NCI-H82 treated with DMSO at 0.1 percent for 48 hours (cell line): ENCODE measurements around the gene EPS15.
"Not testable (repeated sequence)": the region's sequence is repeated elsewhere in the genome, so short reads cannot be mapped to it uniquely, and the experiment has no call there.

Experiments
- DNase-seq: peaks from one replicate; lab custom pipeline; 2025; ENCODE audit not compliant: unreplicated experiment; lab: John Stamatoyannopoulos, UW

EPS15 gene

DNA sequence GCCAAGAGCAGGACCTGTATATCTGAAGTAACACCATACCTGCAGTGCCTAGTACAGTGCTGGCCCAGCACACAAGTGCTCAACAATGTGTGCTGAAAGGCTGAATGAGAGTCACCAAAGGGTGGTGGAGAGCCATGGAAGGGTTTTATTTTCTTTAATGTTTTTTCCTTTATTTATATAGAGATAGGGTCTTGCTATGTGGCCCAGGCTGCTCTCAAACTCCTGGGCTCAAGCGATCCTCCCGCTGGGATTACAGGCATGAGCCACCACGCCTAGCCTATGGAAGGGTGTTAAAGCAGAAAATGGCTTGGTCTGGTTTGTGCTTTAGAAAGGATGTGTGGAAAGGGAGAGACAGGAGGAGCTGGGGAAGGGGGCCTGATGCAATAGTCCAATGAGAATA lies 175.4 kb downstream of the EPS15 start:
- no peak for DNase-seq

DNA sequence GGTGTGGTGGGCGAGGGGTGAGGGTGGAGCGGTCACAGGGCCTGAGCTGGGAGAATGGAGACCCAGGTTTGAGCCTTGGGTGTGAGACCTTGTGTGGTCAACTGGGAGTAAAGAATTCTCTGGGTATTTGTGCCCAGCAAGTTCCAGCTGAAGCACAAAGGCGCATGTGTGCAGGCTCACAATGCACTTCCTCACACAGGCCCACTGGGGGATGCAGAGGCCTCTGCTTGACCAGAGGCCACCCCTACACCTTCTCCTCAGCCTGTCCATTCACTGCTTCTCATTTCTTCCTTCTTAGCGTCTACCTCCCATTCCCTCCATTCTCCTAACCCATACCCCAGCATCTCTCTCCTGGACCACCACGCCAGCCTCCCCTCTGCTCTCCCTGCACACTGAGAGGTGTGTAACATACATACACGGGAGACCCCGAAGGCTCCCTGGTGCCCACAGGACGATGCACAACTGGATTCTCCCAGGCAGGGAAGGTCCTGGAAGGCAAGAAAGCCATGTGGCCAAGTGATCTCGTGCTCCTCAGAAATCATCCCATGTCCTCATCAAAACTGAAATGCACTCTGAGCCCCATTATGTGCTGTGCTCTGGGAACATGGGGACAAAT lies 176.4 kb downstream of the EPS15 start:
- DNase-seq: no peak

DNA sequence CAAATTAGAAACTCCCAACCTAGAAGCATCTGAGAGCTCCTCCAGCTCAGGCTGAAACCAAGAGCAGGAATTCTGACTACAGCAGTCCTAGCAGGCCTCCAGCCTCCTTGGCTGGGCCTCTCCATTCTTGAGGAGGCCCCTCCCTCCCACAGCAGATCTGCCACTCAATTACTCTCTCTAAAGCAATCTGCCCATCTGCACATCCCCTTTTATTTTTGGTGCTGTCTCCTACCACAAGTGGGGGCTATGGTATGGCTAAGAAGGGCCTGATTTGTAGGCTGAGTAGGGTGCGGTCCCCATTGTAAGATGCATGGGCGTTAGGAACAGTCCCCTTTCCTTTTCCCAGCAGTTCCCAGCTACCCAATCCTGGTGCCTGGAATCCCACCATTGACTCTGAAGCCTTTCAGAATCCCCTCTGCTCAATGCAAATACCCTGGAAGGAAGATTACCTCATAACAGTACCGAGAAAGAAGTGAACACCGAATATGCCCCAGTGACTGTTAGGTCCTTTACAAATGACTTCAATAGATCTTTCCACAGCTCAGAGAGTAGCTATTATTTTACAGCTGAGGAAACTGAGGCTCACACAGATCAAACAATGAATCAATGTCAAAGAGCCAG lies 177.1 kb downstream of the EPS15 start:
- peak; percentile 25 for DNase-seq

DNA sequence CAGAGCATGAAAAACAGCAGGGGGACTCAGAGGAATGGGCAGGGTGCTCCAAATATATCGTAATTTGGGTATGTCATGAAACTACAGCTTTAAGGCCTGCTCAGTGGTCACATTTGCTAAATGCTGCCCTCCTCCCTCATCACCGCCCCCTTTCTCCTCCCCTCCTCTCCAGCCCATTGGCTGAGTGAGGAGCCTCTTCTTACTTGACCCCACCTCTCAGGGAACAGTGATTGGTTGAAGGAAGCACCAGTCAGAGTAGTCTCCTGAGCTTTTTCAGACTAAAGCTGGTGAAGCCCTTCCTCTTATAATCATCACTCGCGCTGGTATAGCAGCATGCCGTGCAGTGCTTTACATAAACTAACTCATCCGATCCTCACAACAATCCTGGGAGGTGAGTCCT lies 178.7 kb downstream of the EPS15 start:
- no peak for DNase-seq

DNA sequence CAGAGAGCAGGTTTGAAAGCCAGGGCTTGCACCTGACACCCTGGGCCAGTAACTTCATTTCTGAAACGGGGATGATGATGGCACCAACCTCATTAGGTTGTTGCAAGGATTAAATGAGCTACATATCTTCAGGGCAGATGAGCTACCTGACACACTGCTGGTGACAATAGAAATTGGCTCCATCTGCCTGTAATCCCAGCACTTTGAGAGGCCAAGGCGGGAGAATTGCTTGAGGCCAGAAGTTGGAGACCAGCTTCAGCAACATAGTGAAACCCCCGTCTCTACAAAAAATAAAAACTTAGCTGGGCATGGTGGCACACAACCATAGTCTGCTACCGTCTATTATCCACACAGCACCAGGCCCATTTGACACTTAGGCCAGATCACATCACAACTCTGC lies 182.4 kb downstream of the EPS15 start:
- no peak for DNase-seq

DNA sequence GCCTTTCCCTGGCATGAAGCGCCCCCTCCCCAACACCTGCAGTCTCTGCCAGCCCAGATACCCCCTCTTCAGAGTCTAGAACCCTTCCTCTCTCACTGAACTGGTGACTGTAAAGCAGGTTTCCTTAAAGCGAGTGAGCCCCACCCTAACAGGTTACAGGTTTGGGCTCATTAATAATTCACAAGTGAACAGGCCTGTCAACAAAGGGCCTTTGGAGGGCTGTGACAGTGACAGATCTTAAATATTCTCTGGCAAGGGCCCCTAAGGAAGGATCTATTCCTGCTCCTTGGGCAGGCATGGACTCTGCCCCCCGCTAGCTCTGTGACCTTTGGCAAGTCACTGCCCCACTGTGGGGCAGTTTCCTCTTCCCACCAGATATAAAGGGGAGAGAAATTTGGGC lies 183.1 kb downstream of the EPS15 start:
- no peak for DNase-seq

DNA sequence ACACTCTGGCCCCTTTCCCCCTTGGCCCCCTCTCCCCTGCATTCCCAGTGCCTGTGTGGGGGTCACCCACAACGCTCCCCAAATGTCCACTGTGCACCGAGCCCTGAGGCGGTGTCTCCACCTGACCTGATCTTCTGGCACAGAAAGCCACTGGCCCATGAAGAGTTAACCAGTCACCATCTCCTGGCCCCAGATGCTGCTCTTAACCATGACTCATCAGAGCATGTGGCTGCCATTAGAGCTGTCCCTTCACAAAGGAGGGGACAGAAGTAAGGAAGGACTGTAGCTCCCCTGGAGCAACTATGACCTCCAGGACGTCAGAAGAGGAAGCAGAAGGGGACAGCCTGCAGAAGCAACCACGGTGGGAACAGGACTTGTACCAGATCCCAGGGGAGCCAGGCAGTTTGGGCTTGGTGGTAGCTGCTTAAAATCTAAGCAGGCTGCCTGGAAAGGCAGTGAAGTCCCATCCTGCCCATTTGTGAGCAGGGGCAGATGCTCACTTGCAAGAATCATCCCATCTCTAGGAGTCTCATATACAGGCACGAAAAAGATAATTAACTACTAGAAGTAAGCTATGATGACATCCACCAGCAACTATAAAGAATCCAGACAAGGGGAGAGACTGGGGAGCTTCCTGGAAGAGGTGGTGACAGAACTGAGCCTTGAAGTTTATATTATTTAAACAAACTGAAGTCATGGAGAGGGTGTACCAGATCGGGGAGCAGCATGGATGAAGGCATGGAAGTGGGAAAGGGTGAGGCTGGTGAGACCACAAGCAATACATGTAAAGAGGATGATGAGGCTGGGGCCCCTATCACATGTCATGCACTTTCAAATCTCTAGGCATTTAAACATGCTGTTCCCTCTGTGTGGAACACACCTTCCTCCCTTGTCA lies 187.6 kb downstream of the EPS15 start:
- no peak for DNase-seq

DNA sequence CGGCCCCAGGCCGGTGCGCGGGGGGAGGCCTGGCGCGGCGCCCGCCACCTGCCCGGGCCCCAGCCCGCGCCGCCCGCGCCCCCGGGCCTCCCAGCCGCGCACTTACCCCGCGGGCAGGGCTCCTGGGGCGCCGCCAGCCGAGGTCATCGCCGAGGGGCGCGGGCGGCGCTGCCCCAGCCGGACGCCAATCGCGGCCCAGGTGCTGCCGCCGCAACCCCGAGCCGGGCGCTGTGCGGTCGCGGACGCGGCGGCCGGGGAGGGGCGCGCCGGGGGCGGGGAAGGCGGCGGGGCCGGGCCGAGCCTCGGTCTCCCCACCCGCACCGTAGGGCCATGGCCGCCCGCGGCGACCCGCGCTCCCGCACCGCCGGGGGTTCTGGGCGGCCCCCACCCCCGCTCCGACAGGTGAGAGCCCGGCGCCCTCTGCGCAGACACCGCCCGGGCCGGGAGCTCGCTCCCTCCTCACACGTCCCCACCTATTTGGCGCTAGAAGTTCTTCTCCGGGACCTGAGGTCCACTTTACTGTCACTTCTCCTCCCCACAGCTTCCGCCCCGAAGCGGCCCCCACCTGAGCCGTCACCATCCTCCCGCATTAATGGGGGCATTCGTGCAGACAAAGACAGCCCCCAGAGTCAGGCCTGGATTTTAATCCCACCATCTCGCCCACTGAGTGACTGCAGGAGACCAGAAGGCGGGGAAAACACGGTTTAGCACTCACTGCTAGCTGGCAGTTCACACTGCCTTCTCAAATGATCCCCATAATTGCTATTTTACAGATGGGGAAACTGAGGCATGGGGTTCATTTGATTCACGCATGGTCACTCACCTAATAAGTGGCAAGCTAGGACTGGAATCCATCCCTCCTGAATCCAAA lies 188.5 kb downstream of the EPS15 start, which contains the start of gene TTC39A:
Gene TTC39A, minus strand, starts transcription at position 232 of the 871 bp plus-strand sequence. Its CDS starts 85 bp downstream, at position 147.
- no peak for DNase-seq

DNA sequence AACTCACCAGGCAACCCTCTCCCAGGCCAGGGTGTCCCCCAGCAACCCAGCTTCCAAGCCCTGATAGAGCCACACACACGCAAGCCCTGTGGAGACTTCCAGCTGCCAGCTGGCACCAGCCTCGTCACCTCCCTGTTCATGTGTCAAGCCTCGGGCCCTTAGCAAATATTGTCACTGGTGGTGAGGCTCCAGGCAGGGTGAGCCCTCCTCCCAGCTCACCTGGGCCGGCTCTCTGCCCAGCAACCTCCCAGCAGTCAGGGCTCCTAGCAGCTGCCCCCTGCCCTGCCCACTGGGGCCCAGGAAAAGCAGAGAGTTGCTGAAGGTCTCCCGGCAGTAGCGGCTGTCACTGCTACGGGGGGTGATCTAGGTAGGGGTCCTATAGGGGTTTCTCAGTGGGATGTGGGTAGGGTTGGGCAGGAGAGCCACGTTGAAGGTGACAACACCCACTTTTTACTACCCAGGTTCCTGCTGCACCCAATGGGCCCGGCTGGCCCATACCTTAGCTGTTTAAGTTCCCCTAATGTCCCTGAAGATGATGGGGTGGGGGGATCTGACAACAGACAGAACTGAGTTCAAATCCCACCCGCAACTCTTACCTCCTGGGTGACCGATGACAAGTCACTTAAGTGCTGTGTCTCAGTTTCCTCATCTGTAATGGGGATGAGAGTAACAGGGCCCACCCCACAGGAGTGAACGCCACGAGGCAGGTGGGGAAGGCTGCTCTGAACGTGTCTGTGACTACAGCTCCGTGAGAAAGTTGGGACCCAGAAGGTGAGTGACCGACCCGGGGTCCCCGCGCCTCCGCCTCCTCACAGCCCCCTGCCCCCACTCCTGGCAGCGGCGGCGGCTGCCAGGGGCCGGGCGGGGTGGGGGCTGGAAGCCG lies 189.4 kb downstream of the EPS15 start:
- DNase-seq: no peak

DNA sequence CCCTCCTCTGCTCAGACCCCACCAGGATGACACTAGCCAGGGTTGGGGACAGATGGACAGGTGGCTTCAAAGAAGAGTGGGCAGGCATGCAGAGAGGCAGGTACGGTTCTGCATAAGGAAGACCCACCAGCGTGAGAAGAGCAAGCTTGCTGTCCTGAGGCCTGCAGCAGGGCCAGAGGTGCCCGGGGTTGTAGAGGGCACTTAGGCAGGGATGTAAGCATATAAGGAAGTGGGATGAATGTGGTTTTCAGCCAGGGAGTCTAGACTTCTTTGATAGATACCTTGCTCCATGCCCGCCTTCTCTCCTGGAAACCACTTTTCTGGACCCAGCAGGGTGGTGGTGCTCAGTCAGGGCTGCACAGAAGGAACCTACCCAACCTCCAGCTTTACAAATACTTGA lies 190.1 kb downstream of the EPS15 start:
- DNase-seq: no peak

DNA sequence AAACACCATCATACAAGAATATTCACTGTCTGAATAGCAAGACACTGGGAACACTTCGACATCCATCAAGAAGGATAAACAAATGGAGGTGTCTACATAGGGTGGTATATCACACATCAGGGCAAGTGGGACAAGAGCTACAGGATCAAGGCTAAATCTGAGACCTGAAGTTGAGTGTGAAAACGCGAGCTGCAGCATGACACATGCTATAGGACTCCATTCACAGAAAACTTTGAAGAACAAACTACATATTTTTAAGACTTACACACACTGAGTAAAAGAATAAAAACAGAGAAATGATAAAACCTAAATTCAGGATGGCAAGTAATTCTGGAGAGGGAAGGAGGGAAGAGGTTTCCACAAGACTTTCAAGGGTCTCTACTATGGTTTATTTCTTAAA lies 190.8 kb downstream of the EPS15 start:
- no peak for DNase-seq

DNA sequence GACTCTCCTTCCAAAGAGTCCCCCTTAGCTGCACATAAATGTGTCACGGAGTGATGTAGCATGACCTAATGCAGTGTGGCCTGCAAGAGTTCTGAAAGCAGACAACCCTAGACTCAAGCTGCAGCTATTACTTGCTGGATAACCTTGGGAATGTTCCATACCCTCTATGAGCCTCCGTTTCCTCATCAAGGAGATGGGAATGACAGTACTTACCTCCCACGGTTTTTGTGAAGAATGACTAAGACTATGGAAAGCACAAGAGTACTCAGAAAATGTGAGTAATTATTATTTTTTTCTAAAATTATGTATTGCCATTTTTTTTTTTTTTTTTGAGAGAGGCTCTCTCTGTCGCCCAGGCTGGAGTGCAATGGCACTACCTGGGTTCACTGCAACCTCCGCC lies 191.7 kb downstream of the EPS15 start:
- DNase-seq: no peak

DNA sequence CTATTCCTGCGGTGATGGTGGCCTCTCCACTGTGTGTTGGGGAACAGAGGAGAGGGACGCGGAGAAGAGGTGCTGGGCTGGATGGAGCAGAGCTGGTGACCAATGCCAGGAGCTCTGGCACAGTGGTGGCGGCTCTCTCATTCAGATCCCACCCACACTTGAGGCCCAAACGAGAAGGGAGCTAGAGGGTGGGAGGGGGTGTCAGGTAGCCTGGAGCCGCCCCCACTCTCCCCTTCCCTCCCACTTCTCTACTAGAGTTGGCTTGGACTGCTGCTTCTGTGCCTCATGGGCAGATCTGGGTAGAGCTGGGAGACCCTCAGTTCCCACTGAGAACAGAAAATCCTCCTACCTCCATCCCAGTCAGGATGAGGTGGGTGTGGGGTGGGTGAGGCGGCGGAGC lies 192.2 kb downstream of the EPS15 start:
- no peak for DNase-seq

DNA sequence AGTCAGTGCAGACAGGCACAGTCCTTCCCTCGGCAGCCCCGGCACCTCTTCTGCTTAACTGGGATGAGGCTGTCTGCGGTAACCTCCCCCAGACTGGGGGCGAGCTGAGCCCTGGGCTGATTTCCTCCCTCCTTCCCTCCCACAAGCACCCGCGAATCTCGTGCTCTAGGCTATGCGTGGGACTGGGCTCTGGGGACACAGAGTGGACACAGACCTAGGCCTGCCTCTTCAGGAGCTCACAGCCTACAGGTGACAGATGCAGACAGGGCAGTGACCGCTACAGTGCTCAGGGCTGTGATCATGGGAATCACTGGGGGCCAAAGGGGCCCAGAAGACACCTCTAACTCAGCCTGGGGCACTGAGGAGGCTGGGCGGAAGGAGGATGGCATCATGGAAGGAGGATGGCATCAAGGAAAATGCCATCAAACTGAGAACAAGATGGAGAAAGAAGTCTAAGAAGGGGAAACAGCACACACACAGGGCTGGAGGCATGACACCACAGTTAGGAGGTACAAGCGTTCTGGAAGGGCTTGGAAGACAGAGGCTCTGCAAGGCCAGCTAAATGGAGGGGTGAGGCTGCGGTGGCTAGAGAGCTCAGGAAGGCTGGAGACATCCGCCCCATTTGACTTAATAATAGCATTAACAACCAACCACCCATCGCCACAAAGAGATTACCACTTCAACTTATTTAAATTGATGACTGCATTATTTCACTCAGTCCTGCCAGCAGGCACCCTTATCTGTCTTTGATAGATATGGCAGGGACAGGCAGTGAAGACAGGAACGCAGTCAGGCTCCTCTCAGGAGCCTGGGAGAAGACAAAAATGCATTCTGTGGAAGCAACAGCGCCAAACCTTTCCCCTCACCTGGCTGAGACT lies 192.9 kb downstream of the EPS15 start:
- DNase-seq: peak; percentile 41

DNA sequence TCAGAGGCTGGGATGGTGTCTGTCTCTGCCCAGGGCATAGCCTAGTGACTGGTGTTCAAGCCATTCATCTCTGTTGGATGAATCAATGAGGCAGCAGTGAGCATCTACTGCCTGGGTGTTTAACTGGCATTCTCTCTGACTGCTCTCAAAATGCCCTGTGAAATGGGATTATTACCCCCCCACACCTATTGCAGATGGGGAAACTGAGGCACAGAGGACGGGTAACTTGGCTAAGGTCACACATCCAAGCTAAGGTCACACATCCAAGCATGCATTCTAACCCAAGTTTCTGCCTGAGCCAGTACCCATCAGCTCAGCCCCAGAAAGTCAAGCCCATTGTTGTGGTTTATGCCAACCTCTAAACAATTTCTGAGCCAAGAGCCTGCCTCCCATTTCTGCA lies 193.7 kb downstream of the EPS15 start:
- no peak for DNase-seq

DNA sequence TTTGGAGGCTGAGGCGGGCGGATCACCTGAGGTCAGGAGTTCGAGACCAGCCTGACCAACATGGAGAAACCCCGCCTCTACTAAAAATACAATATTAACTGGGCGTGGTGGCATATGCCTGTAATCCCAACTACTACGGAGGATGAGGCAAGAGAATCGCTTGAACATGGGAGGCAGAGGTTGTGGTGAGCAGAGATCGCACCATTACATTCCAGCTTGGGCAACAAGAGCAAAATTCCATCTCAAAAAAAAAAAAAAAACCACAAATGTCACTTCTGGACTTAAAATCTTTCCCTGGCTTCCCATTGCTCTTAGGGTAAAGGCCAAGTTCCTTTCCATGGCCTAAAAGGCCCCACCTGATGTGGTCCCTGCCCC lies 194.1 kb downstream of the EPS15 start:
- DNase-seq: not testable (repeated sequence)

DNA sequence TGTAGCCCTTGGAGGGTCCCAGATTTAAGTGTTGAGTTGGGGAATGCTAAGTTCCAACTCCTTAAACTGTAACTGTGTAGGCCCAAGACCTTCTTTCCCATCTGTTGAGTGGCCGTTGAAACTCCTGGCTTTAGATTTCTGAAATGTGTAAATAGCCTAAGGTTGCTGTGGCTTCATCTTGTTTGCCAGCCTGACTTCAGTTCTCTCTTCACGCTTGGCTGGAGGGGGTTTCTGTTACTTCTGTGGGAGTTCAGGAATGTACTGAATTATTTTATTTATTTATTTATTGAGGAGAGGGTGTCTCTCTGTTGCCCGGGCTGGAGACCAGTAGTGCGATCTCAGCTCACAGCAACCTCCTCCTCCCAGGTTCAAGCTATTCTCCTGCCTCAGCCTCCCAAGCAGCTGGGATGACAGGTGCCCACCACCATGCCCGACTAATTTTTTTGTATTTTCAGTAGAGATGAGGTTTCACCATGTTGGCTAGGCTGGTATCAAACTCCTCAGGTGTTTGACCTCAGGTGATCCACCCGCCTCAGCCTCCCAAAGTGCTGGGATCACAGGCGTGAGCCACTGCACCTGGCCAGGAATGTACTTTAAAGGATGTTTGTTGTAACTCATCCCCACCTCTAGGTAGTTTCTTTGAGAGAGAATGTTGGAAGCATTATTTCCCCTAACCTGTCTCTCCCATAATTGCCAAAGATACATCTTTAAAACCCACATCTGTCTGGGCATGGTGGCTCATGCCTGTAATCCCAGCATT lies 194.6 kb downstream of the EPS15 start:
- no peak for DNase-seq

DNA sequence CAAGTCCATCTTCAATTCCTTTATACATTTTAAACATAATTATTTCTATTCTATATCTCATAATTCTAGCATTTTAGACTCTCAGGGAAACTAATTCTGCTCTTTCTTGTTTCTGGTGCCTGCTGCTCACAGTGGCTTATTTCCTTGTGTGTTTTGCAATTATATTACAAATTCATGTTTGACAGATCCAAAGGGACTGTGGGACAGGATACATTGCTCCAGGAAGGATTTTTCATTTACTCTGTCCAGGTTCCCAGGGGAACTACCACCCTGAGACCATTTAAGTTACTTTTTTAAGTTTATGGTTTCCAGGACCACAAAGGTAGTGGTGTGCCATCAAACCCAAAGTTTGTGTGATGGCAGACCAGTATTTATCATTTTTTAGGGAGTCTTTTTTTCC lies 195.3 kb downstream of the EPS15 start:
- no peak for DNase-seq
